RWPE1 (cell line): ENCODE measurements around the gene EFHC1.
"Not testable (repeated sequence)": the region's sequence is repeated elsewhere in the genome, so short reads cannot be mapped to it uniquely, and the experiment has no call there.

Experiments
- CTCF ChIA-PET: fragments of 350-600 bp; sonication (Branson Sonifier 250); formaldehyde crosslinking; extraction: SDS; loops from one replicate; lab custom pipeline; 2021; lab: Yijun Ruan, JAX
- POLR2A ChIA-PET: fragments of 400-600 bp; formaldehyde crosslinking; extraction: SDS; loops from one replicate; lab custom pipeline; 2020; ENCODE audit warnings: antibody characterized with exemption; ENCODE audit not compliant: low non-redundant PET; lab: Yijun Ruan, JAX
- DNase-seq: peaks from one replicate; pipeline ENCODE4 v3.0.0; 2012; ENCODE audit warnings: low spot score
- H3K27ac ChIP-seq: fragments of 450-650 bp; 2 replicates; pipeline ENCODE4 v1.5.1; 2017
- TF ChIP-seq, protein P1 (sequence below): fragments of 450-650 bp; conservative IDR thresholded peaks from 2 replicates; pipeline ENCODE4 v1.5.1; 2017; ENCODE audit warnings: low read depth, mild to moderate bottlenecking

The EFHC1 gene

DNA sequence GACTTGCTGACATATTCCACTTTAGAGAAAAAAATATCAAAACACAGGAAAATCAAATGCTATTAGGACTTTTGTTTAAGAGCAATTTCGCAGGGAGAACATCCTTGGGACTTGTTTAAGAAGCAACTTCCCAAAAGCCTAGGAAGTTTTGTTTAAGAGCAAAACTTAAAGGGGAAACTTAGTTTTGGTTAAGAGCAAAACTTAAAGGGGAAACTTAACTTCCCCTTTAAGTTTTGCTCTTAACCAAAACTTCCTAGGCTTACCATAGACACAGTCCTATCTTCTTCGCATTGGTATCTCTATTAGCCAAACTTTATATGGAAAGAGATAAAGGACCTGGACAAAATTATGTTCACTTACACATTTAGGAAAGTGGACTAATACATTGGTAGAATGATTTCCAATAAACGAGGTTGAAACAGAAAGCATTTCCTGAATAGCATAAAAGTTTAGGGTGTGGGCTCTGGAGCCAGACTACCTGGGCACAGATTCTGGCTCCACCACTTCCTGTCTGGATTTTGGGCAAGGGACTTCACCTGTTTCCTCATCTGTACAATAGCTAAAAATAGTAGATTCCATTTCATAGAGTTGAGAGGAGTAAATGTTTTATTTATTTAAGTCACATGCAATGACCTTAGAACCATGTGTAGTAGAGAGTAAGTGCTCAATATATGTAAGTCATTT is 42.5 kb upstream of the EFHC1 start:
- ChIA-PET CTCF (no interaction called here), POLR2A (no interaction called here)
- TF ChIP-seq, protein P1, sequence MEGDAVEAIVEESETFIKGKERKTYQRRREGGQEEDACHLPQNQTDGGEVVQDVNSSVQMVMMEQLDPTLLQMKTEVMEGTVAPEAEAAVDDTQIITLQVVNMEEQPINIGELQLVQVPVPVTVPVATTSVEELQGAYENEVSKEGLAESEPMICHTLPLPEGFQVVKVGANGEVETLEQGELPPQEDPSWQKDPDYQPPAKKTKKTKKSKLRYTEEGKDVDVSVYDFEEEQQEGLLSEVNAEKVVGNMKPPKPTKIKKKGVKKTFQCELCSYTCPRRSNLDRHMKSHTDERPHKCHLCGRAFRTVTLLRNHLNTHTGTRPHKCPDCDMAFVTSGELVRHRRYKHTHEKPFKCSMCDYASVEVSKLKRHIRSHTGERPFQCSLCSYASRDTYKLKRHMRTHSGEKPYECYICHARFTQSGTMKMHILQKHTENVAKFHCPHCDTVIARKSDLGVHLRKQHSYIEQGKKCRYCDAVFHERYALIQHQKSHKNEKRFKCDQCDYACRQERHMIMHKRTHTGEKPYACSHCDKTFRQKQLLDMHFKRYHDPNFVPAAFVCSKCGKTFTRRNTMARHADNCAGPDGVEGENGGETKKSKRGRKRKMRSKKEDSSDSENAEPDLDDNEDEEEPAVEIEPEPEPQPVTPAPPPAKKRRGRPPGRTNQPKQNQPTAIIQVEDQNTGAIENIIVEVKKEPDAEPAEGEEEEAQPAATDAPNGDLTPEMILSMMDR = no peak
- H3K27ac ChIP-seq = no peak overlapping the region
- no peak for DNase-seq

DNA sequence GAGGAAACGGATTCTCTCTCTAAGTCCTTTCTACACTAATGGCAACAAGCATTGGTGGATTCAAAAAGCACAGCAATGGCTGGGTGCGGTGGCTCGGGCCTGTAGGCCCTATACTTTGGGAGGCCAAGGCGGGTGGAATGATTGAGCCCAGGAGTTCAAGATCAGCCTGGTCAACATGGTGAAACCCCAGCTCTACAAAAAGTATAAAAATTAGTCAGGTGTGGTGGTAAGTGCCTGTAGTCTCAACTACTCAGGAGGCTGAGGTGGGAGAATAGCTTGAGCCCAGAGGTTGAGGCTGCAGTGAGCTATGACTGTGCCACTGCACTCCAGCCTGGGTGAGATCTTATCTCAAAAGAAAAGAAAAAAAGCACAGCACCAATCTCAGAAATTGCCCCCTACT is 38.9 kb upstream of the EFHC1 start:
- H3K27ac ChIP-seq = no peak overlapping the region
- TF ChIP-seq, protein P1 = no peak
- POLR2A ChIA-PET = no interaction called here
- DNase-seq = no peak
- CTCF ChIA-PET = interaction anchor here (0.9 kb wide), 1 partner anchor 14 kb away, joined by 3 read pairs; no protein-coding TSS in a partner anchor

DNA sequence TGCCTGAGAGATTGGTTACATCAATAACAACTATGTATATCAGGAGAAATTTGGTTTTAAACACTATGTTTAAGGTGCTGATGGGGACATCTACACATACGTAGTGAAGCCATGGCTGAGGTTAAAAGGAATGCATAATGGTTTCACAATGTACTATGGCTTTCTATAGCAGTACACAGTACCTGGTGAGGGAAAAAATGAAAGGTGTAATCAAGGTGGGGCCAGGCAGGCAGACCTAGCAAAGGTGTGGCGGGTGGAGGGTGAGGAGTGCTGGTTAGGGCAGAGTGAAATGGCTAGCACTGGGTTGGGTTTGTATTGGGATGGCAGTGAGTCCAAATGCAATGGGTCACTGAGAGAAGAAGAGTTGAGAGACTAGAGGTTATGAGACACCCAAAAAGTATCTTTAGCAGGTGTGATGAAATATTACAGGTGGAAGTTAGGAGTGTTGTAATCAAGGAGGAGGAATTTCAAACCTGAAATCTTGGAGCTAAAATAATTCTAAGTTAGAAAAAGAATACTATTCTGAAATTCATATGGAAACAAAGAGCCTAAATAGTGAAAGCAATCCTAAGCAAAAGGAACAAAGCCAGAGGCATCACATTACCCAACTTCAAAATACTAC is 35.9 kb upstream of the EFHC1 start:
- DNase-seq = no peak
- TF ChIP-seq, protein P1 = no peak
- no peak overlapping the region for H3K27ac ChIP-seq
- ChIA-PET POLR2A (no interaction called here), CTCF (interaction anchor here (0.7 kb wide), 1 partner anchor 120 kb away, joined by 4 read pairs; no protein-coding TSS in a partner anchor)

DNA sequence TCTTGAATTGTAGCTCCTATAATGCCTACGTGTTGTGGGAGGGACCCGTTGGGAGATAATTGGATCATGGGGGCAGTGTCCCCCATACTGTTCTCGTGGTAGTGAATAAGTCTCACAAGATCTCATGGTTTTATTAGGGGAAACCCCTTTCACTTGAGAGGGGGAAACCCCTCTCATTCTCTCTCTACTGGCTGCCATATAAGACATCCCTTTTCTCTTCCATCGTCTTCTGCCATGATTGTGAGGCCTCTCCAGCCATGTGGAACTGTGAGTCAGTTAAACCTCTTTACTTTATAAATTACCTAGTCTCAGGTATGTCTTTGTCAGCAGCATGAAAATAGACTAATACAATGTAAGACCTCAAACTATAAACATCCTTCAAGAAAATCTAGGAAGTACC is 35.1 kb upstream of the EFHC1 start:
- CTCF ChIA-PET = no interaction called here
- H3K27ac ChIP-seq = no peak overlapping the region
- POLR2A ChIA-PET = no interaction called here
- no peak for DNase-seq
- TF ChIP-seq, protein P1 = no peak

DNA sequence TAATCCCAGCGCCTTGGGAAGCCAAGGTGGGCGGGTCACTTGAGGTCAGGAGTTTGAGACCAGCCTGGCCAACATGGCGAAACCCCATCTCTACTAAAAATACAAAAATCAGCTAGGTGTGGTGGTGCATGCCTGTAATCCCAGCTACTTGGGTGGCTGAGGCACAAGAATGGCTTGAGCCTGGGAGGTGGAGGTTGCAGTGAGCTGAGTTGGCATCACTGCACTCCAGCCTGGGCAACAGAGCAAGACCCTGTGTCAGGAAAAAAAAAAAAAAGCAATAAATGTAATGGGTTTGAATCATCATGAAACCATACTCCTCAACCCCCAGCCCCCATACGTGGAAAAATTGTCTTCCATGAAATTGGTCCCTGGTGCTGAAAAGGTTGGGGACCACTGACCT is 32.0 kb upstream of the EFHC1 start:
- H3K27ac ChIP-seq, DNase-seq, POLR2A ChIA-PET: not testable (repeated sequence)
- CTCF ChIA-PET = interaction anchor here (0.6 to 1.4 kb wide), 2 partner anchors 12 to 1774 kb away, joined by 3 to 4 read pairs; no protein-coding TSS in a partner anchor

DNA sequence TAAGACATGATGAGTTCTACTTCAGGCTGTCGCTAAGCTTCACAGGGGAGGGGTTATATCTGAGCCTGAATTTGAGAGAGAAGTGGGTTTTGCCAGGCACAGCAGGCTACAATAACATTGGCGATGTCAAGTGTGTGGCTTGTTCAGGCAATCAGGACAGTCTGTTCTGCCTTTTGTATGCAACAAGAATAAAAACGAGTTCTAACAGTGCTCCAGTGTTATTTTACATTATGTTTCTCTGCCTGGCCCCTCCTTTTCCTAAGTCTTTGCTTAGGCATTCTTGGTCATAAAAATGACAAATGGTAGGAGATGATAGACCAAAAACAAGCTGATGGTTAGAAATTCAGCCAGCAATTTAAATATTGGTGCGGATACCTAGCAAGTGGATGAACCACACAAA is 31.4 kb upstream of the EFHC1 start:
- TF ChIP-seq, protein P1 = no peak
- no peak for DNase-seq
- H3K27ac ChIP-seq = no peak overlapping the region
- ChIA-PET POLR2A (no interaction called here), CTCF (interaction anchor here (1.4 kb wide), 1 partner anchor 11 kb away, joined by 4 read pairs; no protein-coding TSS in a partner anchor)

DNA sequence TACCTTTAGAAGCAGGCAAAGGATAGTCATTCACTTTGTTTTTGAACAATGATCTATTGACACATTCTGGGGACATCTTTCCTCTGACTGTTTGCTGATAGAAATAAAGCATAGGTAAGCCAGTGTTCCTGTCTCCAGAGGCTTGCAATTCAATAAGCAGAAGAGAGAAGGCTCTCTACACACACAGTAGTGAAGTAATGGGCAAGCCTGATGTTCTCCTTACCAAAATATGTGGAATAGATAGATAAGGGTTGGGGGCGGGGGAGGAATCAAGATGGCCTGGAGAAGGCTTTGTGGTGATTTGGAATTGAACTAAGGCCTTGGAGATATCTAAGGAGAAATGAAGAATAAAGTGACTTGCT is 30.9 kb upstream of the EFHC1 start:
- no peak overlapping the region for H3K27ac ChIP-seq
- TF ChIP-seq, protein P1 = no peak
- CTCF ChIA-PET = interaction anchor here (0.6 kb wide), 1 partner anchor 13 kb away, joined by 3 read pairs; no protein-coding TSS in a partner anchor
- no peak for DNase-seq
- POLR2A ChIA-PET = no interaction called here
